ENCODE data around the gene ZFPM1.

ZFPM1 gene

GRCh38 chr16:88503771-88504488 lies 50.9 kb downstream of the ZFPM1 start:
- Histone ChIP-seq H3K79me2 (ENCODE audit: control insufficient read depth, insufficient read depth, low read length, unreplicated experiment) (no peaks in the 10 kb centered on the region), H3K4me1 (ENCODE audit: control insufficient read depth, insufficient read depth, low read length, unreplicated experiment) (no peaks in the 10 kb centered on the region)

DNA sequence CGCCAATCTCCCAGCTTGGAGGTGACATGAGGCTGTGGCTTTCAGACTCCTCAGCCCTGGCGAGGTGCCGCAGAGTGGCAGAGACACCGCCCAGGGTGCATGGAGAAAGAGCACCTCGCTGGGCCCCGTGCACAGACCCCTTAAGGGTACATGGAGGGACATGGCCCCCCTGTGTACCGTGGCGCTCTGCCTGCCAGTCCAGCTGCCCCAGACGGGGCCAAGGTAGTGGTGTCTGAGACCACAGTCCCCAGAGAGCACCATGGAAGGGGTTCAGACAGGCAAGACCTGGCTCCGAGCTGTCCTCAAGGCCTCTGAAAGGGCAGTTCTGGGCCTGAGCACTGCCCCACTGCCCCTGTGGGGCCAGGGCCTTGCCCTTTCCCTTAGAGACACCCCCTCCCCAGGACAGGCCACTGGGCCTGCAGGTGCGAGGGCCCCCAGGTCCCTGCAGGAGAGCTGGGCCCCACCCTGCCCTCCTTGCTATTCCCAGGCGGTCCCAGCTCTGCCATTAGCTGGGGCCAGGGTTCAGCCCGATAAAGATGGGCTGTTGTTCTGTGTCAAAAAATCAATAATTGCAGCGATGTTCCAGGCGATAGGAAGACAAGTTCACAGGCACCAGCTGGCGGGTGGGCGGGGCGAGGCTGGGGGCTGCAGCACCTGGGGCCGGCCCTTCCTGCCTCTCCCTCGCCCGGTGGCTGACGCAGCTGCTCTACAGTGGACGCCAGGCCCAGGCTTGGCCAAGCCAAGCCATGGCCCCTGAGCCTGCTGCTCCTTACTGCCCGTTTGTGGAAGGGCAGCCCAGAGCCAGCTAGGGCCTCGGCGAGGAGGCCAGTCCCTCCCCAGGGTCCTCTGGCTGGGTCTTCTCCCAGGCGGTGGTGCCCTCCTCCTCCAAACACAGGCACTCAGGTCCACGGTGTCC lies 51.7 kb downstream of the ZFPM1 start:
- Histone ChIP-seq H3K4me1 (ENCODE audit: control insufficient read depth, insufficient read depth, low read length, unreplicated experiment) (no peaks in the 10 kb centered on the region), H3K27me3 (ENCODE audit: insufficient read depth, low read length) (no peaks in the 10 kb centered on the region), H3K4me3 (ENCODE audit: low read depth, low read length) (no peak overlapping the region), H3K36me3 (ENCODE audit: insufficient read depth, low read length) (no peaks in the 10 kb centered on the region), H2AFZ (ENCODE audit: low read length, unreplicated experiment) (no peak overlapping the region), H3K79me2 (ENCODE audit: control insufficient read depth, insufficient read depth, low read length, unreplicated experiment) (no peaks in the 10 kb centered on the region), H3K27ac (ENCODE audit: low read depth, low read length) (no peak overlapping the region)

More at GRCh38 chr16:88503771-88504488, 50.9 kb downstream of the ZFPM1 start:
- no peak overlapping the region for H3K4me3 ChIP-seq (ENCODE audit: low read depth, low read length)
- no peaks in the 10 kb centered on the region for H3K27me3 ChIP-seq (ENCODE audit: insufficient read depth, low read length)
- no peaks in the 10 kb centered on the region for H3K36me3 ChIP-seq (ENCODE audit: insufficient read depth, low read length)
- H3K27ac ChIP-seq (ENCODE audit: low read depth, low read length), result no peak overlapping the region
- H2AFZ ChIP-seq (ENCODE audit: low read length, unreplicated experiment), result no peak overlapping the region

- no peaks in the 10 kb centered on the region for H3K36me3 ChIP-seq (ENCODE audit: insufficient read depth, low read length)
- H3K4me1 ChIP-seq (ENCODE audit: control insufficient read depth, insufficient read depth, low read length, unreplicated experiment), result no peaks in the 10 kb centered on the region
- no peak overlapping the region for H3K27ac ChIP-seq (ENCODE audit: low read depth, low read length)
- H3K27me3 ChIP-seq (ENCODE audit: insufficient read depth, low read length), result no peaks in the 10 kb centered on the region
- no peak overlapping the region for H2AFZ ChIP-seq (ENCODE audit: low read length, unreplicated experiment)
- H3K79me2 ChIP-seq (ENCODE audit: control insufficient read depth, insufficient read depth, low read length, unreplicated experiment), result no peaks in the 10 kb centered on the region
- no peak overlapping the region for H3K4me3 ChIP-seq (ENCODE audit: low read depth, low read length)
These were observed 52.5 kb downstream of the ZFPM1 start for GRCh38 chr16:88505405-88506082.

DNA sequence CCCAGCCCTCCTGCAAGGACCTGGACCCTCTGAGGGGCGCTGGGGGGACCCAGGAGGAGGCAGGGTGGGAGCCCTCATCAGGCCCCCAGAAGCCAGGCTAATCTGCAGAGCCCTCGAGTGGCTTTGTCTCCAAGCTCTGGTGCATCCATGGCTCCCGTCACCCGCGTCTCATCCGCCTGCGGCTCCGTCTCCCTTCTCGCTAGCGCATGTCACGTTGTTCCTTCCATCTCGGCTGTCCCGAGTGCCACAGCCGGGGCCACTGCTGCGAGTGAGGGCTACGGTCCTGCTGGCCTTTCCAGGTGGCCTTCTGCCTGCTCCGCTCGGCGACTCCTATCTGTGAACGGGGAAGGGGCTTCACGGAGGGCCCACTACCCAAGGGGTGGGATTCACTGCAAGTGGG lies 53.6 kb downstream of the ZFPM1 start:
- Histone ChIP-seq H3K36me3 (ENCODE audit: insufficient read depth, low read length) (no peaks in the 10 kb centered on the region), H3K4me1 (ENCODE audit: control insufficient read depth, insufficient read depth, low read length, unreplicated experiment) (no peaks in the 10 kb centered on the region), H3K27me3 (ENCODE audit: insufficient read depth, low read length) (no peaks in the 10 kb centered on the region), H3K4me3 (ENCODE audit: low read depth, low read length) (no peak overlapping the region), H2AFZ (ENCODE audit: low read length, unreplicated experiment) (no peak overlapping the region), H3K79me2 (ENCODE audit: control insufficient read depth, insufficient read depth, low read length, unreplicated experiment) (no peaks in the 10 kb centered on the region), H3K27ac (ENCODE audit: low read depth, low read length) (no peak overlapping the region)

DNA sequence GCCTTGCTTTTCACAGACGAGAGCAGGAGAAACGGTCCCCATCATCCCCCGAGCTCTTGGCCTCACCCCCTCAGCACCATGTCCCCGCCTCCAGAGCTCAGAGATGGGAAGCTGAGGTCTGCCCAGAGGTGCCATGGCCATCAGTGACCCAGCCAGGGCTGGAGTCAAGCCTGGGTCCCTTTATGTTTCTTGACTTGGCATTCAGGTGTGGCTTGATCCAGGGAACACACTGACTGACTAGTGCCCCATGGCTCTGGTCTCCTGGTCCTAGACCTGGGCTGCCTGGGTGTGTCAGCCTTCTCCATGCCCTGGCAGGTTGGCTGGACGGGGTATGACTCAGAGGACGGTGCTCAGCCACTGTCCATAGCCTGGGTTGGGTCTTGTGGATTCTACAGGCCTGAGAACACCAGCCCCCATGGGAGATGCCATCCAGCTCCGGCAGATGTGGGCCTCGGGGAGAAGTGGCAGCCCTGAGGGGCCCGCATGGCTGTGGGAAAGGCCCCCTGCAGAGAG lies 54.2 kb downstream of the ZFPM1 start:
- Histone ChIP-seq H3K4me1 (ENCODE audit: control insufficient read depth, insufficient read depth, low read length, unreplicated experiment) (no peaks in the 10 kb centered on the region), H3K27ac (ENCODE audit: low read depth, low read length) (no peak overlapping the region), H2AFZ (ENCODE audit: low read length, unreplicated experiment) (no peak overlapping the region), H3K79me2 (ENCODE audit: control insufficient read depth, insufficient read depth, low read length, unreplicated experiment) (no peaks in the 10 kb centered on the region), H3K4me3 (ENCODE audit: low read depth, low read length) (no peak overlapping the region), H3K36me3 (ENCODE audit: insufficient read depth, low read length) (no peaks in the 10 kb centered on the region), H3K27me3 (ENCODE audit: insufficient read depth, low read length) (no peaks in the 10 kb centered on the region)

DNA sequence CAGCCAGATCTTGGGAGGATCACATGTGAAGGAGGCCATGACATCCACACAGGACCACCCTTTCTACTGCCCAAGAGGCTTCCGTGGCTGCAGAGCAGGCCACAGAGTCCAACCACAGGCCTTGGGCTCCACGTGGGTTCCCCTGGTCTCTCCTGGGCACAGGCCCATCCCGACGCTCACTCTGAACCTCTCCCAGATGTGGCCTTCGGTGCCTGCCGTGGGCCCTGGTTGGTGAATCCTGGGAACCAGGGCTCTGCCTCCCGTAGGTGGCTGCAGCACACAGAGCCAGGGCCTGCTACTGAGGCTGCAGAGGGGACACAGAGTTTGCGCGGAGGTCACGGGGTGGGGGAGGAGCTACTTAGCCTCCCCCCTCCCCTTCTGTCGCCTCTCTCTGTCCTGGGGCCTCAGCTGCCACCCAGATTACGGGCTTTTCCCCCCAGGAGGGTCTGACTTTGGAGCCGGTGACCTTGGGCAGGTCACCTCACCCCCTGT lies 55.3 kb downstream of the ZFPM1 start:
- Histone ChIP-seq H3K4me3 (ENCODE audit: low read depth, low read length) (no peak overlapping the region), H3K27me3 (ENCODE audit: insufficient read depth, low read length) (no peaks in the 10 kb centered on the region), H3K4me1 (ENCODE audit: control insufficient read depth, insufficient read depth, low read length, unreplicated experiment) (no peaks in the 10 kb centered on the region), H3K27ac (ENCODE audit: low read depth, low read length) (no peak overlapping the region), H2AFZ (ENCODE audit: low read length, unreplicated experiment) (no peak overlapping the region), H3K36me3 (ENCODE audit: insufficient read depth, low read length) (no peaks in the 10 kb centered on the region), H3K79me2 (ENCODE audit: control insufficient read depth, insufficient read depth, low read length, unreplicated experiment) (no peaks in the 10 kb centered on the region)

GRCh38 chr16:88508868-88509748 lies 56.0 kb downstream of the ZFPM1 start:
- no peak overlapping the region for H3K4me3 ChIP-seq (ENCODE audit: low read depth, low read length)

GRCh38 chr16:88509749-88510069 lies 56.6 kb downstream of the ZFPM1 start:
- no peak overlapping the region for H2AFZ ChIP-seq (ENCODE audit: low read length, unreplicated experiment)
- H3K27me3 ChIP-seq (ENCODE audit: insufficient read depth, low read length), result no peaks in the 10 kb centered on the region
- no peaks in the 10 kb centered on the region for H3K4me1 ChIP-seq (ENCODE audit: control insufficient read depth, insufficient read depth, low read length, unreplicated experiment)
- H3K27ac ChIP-seq (ENCODE audit: low read depth, low read length), result no peak overlapping the region
- H3K36me3 ChIP-seq (ENCODE audit: insufficient read depth, low read length), result no peaks in the 10 kb centered on the region
- H3K4me3 ChIP-seq (ENCODE audit: low read depth, low read length), result no peak overlapping the region
- H3K79me2 ChIP-seq (ENCODE audit: control insufficient read depth, insufficient read depth, low read length, unreplicated experiment), result no peaks in the 10 kb centered on the region

More at GRCh38 chr16:88508868-88509748, 56.0 kb downstream of the ZFPM1 start:
- H3K27ac ChIP-seq (ENCODE audit: low read depth, low read length), result no peak overlapping the region
- H2AFZ ChIP-seq (ENCODE audit: low read length, unreplicated experiment), result no peak overlapping the region
- H3K79me2 ChIP-seq (ENCODE audit: control insufficient read depth, insufficient read depth, low read length, unreplicated experiment), result no peaks in the 10 kb centered on the region
- no peaks in the 10 kb centered on the region for H3K4me1 ChIP-seq (ENCODE audit: control insufficient read depth, insufficient read depth, low read length, unreplicated experiment)
- no peaks in the 10 kb centered on the region for H3K36me3 ChIP-seq (ENCODE audit: insufficient read depth, low read length)
- H3K27me3 ChIP-seq (ENCODE audit: insufficient read depth, low read length), result no peaks in the 10 kb centered on the region

DNA sequence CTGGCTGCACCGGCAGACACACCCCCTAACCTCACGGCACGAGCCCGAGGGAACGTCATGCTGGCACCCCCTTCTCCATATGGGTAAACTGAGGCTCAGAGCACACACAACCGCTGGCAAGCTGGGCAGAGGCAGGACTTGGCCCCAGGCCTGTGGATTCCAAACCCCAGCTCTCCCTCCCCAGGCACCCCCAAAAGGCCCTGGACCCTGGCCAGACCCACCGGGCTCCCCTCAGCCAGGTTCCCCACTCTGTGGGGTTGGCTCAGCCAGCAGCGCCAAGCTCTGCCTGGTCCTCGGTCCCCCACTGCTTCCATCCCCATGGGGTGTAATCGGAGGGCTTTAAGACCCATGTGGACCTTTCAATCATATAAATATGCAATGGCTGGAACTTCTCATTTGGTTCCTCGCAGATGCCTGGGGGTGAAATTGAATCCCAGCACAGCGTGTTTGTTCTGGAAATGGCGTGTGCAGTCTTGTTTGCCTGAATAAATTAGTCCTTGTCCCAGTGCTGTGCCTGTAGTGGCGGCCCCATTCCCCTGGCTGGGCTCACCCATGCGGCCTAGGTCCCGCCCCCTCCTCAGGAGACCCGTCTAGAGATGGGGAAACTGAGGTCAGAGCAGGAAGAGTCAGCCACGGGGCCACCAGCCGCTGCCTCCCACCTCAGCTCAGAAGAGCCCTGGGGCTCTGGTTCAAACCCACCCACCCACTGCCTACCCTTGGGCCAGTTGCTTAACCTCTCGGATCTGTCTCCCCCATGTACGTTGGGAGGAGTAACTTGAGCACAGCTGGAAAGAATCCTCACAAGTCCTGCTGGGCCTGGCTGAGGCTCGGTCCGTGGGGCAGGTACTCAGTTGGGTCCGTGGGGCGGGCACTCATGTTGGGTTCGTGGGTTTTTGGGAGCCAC lies 57.3 kb downstream of the ZFPM1 start:
- Histone ChIP-seq H3K79me2 (ENCODE audit: control insufficient read depth, insufficient read depth, low read length, unreplicated experiment) (no peaks in the 10 kb centered on the region), H3K4me1 (ENCODE audit: control insufficient read depth, insufficient read depth, low read length, unreplicated experiment) (no peaks in the 10 kb centered on the region), H3K4me3 (ENCODE audit: low read depth, low read length) (no peak overlapping the region), H3K27ac (ENCODE audit: low read depth, low read length) (no peak overlapping the region), H2AFZ (ENCODE audit: low read length, unreplicated experiment) (no peak overlapping the region), H3K36me3 (ENCODE audit: insufficient read depth, low read length) (no peaks in the 10 kb centered on the region), H3K27me3 (ENCODE audit: insufficient read depth, low read length) (no peaks in the 10 kb centered on the region)
